NCI-H1105 (cell line): Measurements from ENCODE around the gene HELZ2.
"Not testable (repeated sequence)": the region's sequence is repeated elsewhere in the genome, so short reads cannot be mapped to it uniquely, and the experiment has no call there.

ENCODE experiments used
- DNase-seq: peaks from one replicate; lab custom pipeline; 2025; lab: John Stamatoyannopoulos, UW

Gene HELZ2

GRCh38 chr20:63564036-63564810 is 9.8 kb downstream of the HELZ2 start:
- no peak for DNase-seq

DNA sequence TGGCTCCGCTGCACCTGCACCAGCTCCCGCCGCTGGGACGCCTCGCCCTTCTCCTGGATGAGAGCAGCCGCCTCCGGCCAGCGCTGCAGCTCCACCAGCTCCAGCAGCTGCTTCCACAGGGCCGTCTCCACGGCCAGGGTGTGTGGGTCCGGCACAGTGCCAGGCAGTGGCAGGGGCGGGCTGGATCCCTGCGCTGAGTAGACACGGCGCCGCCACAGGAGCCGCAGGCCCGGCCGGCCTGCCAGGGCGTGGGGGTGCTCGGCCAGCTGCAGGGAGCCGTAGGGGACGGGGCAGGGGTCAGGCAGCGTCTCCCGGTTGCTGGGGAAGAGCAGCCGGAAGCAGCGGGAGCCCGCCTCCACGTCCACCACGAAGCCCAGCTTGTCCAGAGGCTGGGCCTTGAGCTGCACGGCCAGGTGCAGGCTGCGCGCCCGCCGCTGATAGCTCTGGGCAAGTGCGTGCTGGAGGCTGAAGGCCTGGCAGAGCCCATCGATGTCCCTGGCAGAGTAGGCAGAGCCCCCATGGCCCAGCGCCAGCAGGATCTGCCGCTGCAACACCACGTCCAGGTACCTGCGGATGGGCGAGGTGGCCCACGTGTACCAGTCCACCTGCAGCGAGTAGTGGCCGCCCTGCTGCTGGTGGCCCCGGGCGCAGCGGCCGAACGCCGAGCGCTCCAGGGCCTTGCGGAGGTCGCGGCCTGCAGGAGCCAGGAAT is 10.7 kb downstream of the HELZ2 start:
- no peak for DNase-seq

DNA sequence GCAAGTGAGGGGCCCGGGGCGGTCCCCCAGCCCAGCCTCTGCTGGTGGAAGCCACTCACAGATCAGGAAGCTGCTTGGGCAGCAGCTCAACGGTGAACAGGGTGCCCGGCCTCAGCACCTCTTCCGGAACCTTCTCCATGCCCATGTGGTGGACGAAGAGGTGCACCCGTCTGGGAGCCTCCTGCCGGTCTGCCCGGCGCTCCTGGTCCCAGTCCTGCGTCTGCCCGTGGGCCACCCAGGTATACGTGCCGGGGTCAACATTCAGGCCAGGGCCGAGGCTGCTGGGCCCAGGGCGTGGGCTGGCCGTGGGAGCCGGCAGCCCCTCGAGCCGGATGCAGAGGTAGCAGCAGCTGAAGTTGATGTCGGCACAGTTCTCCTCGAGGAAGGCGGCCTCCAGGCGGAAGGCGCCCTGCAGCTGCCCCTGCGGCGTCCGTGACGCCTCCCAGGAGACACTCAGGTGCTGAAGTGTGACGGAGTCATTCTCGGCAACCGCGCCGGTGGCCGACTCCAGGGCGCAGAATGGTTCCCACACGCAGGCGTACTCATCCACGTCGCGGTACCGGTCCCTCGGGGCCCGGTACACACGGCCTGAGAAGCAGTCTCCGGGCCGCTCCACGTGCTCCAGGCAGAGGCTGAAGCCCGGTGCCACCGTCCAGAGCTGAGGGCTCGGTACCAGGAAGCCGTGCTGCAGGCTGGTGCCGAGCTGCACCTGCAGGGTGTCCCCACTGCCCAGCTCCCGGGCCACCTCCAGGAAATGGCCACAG is 11.4 kb downstream of the HELZ2 start:
- no peak for DNase-seq

DNA sequence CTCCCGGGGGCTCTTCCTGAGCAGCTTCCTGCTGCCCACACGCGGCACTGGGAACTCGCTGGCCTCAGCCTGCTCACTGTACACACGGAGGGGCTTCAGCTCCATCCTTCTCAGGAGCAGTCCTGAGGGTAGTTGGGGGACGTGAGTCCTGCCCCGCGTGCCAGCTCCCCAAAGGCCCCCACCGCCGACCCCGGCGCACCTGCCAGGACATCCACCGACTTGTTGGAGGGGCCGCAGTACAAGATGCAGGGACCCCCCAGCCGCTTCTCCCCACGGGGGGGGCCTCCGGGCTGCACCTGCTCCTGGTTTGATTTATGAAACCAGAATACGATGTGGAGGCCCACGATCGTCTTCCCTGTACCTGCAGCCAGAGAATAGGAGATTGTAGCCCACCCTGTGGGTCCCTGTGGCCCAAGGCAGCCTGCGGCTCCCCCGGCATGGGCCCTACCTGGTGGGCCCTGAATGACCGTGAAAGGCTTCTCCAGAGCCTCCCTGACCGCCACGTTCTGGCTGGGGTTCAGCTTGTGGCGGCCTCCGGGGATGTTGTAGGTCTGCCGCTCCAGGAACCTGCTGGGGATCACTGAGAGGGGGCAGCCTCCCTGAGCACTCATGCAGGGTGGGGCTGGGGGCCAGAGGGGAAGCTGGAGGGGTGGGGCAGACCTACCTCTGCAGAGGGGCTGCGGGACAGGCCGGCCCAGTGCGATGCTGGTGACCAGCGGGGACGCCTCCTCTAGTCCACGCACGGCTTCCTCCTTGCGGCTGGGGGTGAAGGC is 12.2 kb downstream of the HELZ2 start:
- DNase-seq: no peak

GRCh38 chr20:63560856-63561609 is 13.0 kb downstream of the HELZ2 start:
- no peak for DNase-seq

- no peak for DNase-seq
These were observed 13.7 kb downstream of the HELZ2 start for GRCh38 chr20:63560333-63560805.

DNA sequence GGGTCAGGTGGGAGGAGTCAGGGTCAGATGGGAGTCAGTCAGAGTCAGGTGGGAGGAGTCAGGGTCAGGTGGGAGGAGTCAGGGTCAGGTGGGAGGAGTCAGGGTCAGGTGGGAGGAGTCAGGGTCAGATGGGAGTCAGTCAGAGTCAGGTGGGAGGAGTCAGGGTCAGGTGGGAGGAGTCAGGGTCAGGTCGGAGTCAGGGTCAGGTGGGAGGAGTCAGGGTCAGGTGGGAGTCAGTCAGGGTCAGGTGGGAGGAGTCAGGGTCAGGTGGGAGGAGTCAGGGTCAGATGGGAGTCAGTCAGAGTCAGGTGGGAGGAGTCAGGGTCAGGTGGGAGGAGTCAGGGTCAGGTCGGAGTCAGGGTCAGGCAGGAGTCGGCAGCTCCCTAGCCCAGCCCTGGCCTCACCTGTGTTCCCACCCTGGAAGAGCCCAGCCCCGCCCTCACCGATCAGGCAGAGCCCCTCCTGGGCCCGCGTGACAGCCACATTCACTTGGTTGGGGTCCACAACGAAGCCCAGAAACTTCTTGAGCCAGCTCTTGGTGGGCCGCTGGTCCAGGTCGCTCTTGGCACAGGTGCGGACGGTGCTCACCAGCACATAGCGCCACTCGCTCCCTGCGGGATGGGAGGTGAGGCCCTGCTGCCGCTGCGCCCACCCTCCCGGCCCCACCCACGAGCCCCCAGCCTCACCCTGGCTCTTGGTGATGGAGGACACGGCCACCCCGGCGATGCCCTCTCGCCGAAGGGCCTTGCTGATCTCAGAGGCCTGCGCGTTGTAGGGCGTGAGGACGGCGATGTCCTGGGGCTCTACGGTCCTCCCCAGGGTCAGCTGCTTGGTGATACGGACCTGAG is 14.3 kb downstream of the HELZ2 start:
- not testable (repeated sequence) for DNase-seq

GRCh38 chr20:63558804-63559484 is 15.1 kb downstream of the HELZ2 start:
- no peak for DNase-seq

DNA sequence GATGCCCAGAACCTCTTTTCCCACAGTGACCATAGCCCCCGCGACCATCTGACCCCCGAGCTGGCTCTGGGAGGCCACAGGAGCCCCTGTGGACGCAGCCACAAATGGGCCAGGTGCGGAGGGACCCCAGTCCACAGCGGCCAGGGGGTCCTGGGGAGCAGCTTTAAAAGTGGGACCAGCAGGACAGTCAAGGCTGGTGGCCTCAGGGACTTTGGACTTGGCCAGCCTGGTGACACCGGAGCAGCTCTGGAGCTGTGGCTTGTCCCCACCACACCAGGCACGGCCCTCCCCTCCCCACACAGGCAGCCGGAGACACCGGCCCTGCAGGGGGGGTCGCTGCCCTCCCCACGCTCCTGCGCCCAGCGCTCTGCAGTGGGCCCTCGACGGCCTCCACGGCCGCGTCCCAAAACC is 16.6 kb downstream of the HELZ2 start:
- no peak for DNase-seq

DNA sequence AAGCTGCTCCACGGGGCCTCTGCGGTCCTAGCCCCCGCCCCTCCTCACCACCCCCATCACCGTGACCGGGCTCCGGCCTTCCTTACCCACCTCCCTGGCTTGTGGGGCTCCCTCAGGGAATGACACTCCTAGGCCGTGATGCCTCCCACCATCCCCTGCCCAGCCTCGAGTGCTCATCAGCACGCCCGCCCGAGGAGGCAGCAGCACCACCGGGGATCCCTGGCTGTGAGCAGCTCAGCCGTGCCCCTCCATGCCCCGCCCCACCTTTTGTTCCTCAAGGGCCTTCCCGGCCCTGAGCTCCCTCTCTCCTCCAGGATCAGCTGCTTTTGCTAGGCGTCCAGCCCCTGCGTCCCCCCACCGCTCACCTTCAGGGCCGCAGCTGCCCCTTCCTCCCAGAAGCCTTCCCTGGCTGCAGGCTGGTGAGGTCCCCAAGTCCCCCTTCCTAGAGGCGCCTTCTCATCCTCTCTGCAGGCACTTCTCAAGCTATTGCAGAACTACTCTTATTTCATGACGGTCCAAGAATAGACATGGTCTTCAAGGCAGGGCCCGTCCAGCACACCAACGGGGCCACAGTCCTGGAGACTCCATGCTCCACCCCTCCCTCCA is 17.1 kb downstream of the HELZ2 start:
- no peak for DNase-seq

GRCh38 chr20:63555661-63556381 is 18.2 kb downstream of the HELZ2 start:
- no peak for DNase-seq

DNA sequence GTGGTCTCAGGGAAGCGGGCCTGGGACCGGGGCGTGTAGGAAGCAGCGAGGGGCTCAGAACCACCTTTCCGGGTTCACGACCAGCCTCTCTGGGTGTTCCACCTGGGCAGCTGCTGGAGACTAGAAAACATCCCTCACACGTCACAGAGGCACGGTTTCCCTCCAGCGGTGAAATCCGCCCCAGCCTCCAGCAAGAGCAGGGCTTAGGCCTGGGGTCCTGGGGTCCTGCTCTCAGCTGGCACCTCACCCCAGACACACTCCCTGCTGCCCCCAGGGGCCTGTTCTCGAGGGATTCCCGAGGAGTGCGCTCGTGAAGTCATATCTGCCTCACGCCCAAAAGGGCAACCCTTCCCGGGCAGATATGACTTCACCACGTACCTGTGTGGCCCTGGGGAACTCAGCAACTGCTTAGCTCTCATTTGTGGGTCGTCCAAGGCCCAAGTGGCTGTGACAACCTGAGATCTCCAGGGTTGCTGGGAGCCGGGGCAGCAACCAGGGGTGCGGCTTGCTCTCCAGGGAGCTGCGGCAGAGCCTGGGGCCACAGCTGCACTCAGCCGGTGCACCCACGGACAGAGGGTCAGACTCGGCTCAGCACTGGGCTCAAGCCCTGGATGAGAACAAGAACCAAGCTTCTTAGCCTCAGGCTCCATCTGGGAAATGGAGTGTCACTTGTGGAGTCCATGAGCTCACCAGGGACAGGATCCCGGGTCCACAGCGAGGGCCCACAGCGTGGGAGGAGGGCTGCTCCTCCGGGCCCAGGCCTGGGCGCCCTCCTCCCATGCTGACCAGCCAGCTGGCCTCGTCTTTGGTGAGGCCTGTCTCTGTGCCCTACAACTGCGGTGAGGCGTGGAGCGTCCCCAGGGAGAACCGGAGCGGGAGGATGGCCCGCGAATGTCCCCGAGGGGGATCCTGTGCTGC is 19.4 kb downstream of the HELZ2 start:
- no peak for DNase-seq

- DNase-seq: no peak
These were observed 20.1 kb downstream of the HELZ2 start, which contains the start of gene FNDC11 for GRCh38 chr20:63553933-63554290. TSS of gene FNDC11 (plus strand) at chr20:63554159. CDS start at chr20:63555664, 1,505 bp downstream.

DNA sequence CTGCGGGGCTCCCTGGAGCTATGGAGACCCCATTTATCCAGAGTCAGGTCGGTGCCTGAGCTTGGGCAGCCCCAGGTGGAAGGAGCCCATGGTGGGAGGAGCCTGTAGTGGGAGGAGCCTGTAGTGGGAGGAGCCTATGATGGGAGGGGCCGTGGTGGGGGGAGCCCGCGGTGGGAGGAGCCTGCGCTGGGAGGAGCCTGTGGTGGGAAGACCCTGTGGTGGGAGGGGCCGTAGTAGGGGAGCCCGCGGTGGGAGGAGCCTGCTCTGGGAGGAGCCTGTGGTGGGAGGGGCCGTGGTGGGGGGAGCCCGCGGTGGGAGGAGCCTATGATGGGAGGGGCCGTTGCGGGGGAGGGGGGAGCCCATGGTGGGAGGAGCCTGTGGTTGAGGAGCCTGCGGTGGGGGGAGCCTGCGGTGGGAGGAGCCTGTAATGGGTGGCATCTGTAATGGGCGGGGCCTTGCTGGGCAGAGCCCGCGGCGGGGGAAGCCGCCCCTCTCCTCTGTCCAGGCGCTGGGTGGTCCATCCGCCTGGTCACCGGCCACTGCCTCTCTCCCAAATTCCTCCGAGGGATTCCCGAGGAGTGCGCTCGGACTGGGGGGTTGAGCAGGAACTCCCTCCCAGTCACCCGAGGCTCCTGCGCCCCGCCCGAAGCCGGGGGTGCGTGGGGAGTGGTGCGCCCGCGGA is 20.6 kb downstream of the HELZ2 start:
- peak; percentile 4 for DNase-seq

DNA sequence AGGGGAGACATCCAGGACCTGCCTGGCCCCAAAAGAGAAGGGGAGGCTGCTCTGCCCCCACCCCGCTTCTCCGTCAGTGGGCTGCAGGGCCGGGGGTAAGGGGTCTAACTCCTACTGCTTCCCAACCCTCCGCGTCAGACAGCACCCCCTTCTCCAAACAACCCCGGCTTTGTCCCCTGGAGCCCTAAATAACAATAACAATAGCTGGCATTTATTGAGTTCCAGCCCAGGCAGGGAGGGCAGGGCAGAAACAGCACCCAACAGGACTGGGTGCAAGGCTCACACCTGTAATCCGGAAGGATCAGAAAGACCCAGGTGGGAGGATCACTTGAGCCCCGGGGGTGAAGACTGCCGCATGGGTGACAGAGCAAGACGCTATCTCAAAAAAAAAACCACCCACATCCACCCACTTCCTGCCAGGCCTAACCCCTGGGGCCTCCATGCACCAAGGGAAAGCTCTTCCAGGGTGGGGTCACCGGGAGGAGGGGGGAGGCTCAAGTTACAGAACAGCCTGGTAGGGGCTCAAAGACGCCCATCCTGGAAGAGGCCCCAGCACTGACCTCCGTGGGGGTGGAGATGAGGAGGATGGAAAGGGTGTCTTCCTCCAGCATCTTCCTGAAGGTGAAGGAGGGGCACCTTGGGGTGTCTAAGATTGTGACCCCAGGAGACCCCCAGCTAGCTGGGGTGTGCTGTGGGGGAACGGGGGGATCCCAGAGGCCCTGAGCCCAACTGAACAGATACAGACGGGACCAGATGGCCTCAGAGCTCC is 21.4 kb downstream of the HELZ2 start:
- DNase-seq: no peak

GRCh38 chr20:63551068-63551467 is 23.0 kb downstream of the HELZ2 start:
- no peak for DNase-seq
